ENCODE measurements around the gene SLC25A22. TPM values are rescaled to one million over a fixed set of nuclear protein-coding genes. Genes with fewer than 3 reads are reported as not detected.
A peak's percentile ranks its signal among the peaks of the same experiment; 100 is the strongest.

The SLC25A22 gene
- total RNA-seq, 1 experiment from 2014 or later: 24.6 TPM

- CTCF ChIA-PET: no interaction called here
- Histone ChIP-seq H3K4me1 (replicated peaks; ENCODE audit: insufficient read depth) (peaks cover 9% of the 10 kb centered on the region; the same call in 1 of the 2 replicates), H3K9me3 (ENCODE audit: insufficient read depth, low read depth) (no peaks in the 10 kb centered on the region), H3K27me3 (ENCODE audit: insufficient read depth, low read depth) (no peaks in the 10 kb centered on the region), H3F3A (ENCODE audit: insufficient read depth, low read depth) (peaks cover 38% of the 10 kb centered on the region; the same call in 1 of the 2 replicates), H3K36me3 (ENCODE audit: low read depth) (peaks cover 13% of the 10 kb centered on the region), H3K4me3 (peak overlapping the region; percentile 85; the same call in 1 of the 2 replicates), H3K79me2 (ENCODE audit: low read depth) (peaks cover 41% of the 10 kb centered on the region), H3K27ac (no peak overlapping the region; the same call in 1 of the 2 replicates), H2AFZ (no peak overlapping the region), H4K20me1 (ENCODE audit: insufficient read depth) (peaks cover 12% of the 10 kb centered on the region), H3K4me2 (peak overlapping the region; percentile 86), H3K9me2 (ENCODE audit: insufficient read depth) (no peaks in the 10 kb centered on the region)
- DNase-seq: peak in 1 of 2 experiments; percentile 24
- no TSS peak for BruUV-seq (replicated peaks)
- TF ChIP-seq EZH2 (IDR thresholded peaks at IDR 0.05; ENCODE audit: low read depth): no peak
- TF ChIP-seq CTCF (conservative IDR thresholded peaks at IDR 0.05): no peak
- POLR2A ChIA-PET (ENCODE audit: unreplicated experiment): interaction anchor here (0.7 kb wide), 1 partner anchor 23 kb away, joined by 5 read pairs; no protein-coding TSS in a partner anchor
- intact Hi-C loops (cut with micrococcal nuclease; ENCODE audit: unreplicated experiment): no loop called here
Measured at GRCh38 chr11:811446-812245, 13.6 kb upstream of the SLC25A22 start.

- Histone ChIP-seq H3K4me1 (replicated peaks; ENCODE audit: insufficient read depth) (peaks cover 9% of the 10 kb centered on the region; the same call in 1 of the 2 replicates), H3K9me3 (ENCODE audit: insufficient read depth, low read depth) (no peaks in the 10 kb centered on the region), H4K20me1 (ENCODE audit: insufficient read depth) (peaks cover 12% of the 10 kb centered on the region), H3F3A (ENCODE audit: insufficient read depth, low read depth) (peaks cover 38% of the 10 kb centered on the region; the same call in 1 of the 2 replicates), H3K36me3 (ENCODE audit: low read depth) (peaks cover 13% of the 10 kb centered on the region), H3K79me2 (ENCODE audit: low read depth) (peaks cover 41% of the 10 kb centered on the region), H3K4me2 (peak overlapping the region; percentile 86), H3K4me3 (peak overlapping the region; percentile 85), H3K27me3 (ENCODE audit: insufficient read depth, low read depth) (no peaks in the 10 kb centered on the region), H3K9me2 (ENCODE audit: insufficient read depth) (no peaks in the 10 kb centered on the region), H3K27ac (peak overlapping the region; percentile 89), H2AFZ (no peak overlapping the region)
- POLR2A ChIA-PET (ENCODE audit: unreplicated experiment): interaction anchor here (0.7 kb wide), 1 partner anchor 84 kb away, joined by 3 read pairs; no protein-coding TSS in a partner anchor
- TF ChIP-seq CTCF (conservative IDR thresholded peaks at IDR 0.05): no peak
- TF ChIP-seq EZH2 (IDR thresholded peaks at IDR 0.05; ENCODE audit: low read depth): no peak
- CTCF ChIA-PET: no interaction called here
- intact Hi-C loops (cut with micrococcal nuclease; ENCODE audit: unreplicated experiment): no loop called here
- BruUV-seq (replicated peaks): no TSS peak
- DNase-seq: peak in 1 of 2 experiments; percentile 28
Measured at GRCh38 chr11:810040-810567, 12.0 kb upstream of the SLC25A22 start.

GRCh38 chr11:809287-810039 lies 11.4 kb upstream of the SLC25A22 start, which contains the start of gene RPLP2:
TSS of gene RPLP2 (plus strand) at chr11:809967. CDS start at chr11:810235, 268 bp downstream.
- H3K4me1 ChIP-seq (replicated peaks; ENCODE audit: insufficient read depth): peaks cover 9% of the 10 kb centered on the region; the same call in 1 of the 2 replicates
- BruUV-seq (replicated peaks): no TSS peak
- intact Hi-C loops (cut with micrococcal nuclease; ENCODE audit: unreplicated experiment): loop anchor here (5.0 kb wide), 1 partner anchor 33 kb away; the partner anchor contains the start of genes POLR2L and TSPAN4
- POLR2A ChIA-PET (ENCODE audit: unreplicated experiment): interaction anchor here (0.5 to 0.7 kb wide), 3 partner anchors 23 to 114 kb away, joined by 3 to 9 read pairs (median 5); partner anchors contain the start of gene TMEM80
- peaks cover 13% of the 10 kb centered on the region for H3K36me3 ChIP-seq (ENCODE audit: low read depth)
- DNase-seq: peak; percentile 82 to 89
- peak within 1 kb of the TSS; percentile 86 for H3K4me2 ChIP-seq
- H3F3A ChIP-seq (ENCODE audit: insufficient read depth, low read depth): peaks cover 38% of the 10 kb centered on the region; the same call in 1 of the 2 replicates
- H3K9me3 ChIP-seq (ENCODE audit: insufficient read depth, low read depth): no peaks in the 10 kb centered on the region
- no peak for TF ChIP-seq EZH2 (IDR thresholded peaks at IDR 0.05; ENCODE audit: low read depth)
- no peak for TF ChIP-seq CTCF (conservative IDR thresholded peaks at IDR 0.05)
- peak within 1 kb of the TSS; percentile 85 for H3K4me3 ChIP-seq
- peaks cover 12% of the 10 kb centered on the region for H4K20me1 ChIP-seq (ENCODE audit: insufficient read depth)
- peak within 1 kb of the TSS; percentile 89 for H3K27ac ChIP-seq
- no peaks in the 10 kb centered on the region for H3K9me2 ChIP-seq (ENCODE audit: insufficient read depth)
- H2AFZ ChIP-seq: peak within 1 kb of the TSS; percentile 83
- CTCF ChIA-PET: no interaction called here
- H3K79me2 ChIP-seq (ENCODE audit: low read depth): peaks cover 41% of the 10 kb centered on the region
- no peaks in the 10 kb centered on the region for H3K27me3 ChIP-seq (ENCODE audit: insufficient read depth, low read depth)
